ENCODE measurements around the gene COL24A1.
A peak's percentile ranks its signal among the peaks of the same experiment; 100 is the strongest.

DNA sequence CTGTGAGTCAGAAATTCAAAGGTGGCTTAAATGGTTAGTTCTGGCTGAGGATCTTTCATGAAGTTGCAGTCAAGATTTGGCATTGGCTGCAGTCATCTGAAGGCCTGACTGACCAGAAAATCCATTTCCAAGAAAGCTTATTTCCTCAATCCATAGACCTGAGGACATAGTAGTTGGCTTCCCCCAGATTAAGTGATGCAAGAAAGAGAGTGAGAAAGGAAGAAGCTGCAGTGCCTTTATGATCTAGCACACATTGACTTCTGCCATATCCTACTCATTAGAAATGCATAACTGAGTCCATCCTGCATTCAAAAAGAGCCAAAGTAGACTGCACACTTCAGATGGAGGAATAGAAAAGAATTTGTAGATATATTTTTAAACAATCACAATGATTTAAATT, 222.6 kb downstream of the COL24A1 start:
- no peak for TF ChIP-seq POLR2A (IDR thresholded peaks at IDR 0.05)
- no peak for TF ChIP-seq CTCF (IDR thresholded peaks at IDR 0.05)
- peak in 1 of 2 donors; percentile 20 for TF ChIP-seq EP300 (IDR thresholded peaks at IDR 0.05)
